T follicular helper cell (primary cell): ENCODE results near the gene FAM53C.
"Not testable (repeated sequence)": the region's sequence is repeated elsewhere in the genome, so short reads cannot be mapped to it uniquely, and the experiment has no call there.

Experiments
- DNase-seq: peaks from one replicate; pipeline ENCODE4 v3.0.0-alpha.2; 2020; ENCODE audit warnings: low read depth

FAM53C gene

DNA sequence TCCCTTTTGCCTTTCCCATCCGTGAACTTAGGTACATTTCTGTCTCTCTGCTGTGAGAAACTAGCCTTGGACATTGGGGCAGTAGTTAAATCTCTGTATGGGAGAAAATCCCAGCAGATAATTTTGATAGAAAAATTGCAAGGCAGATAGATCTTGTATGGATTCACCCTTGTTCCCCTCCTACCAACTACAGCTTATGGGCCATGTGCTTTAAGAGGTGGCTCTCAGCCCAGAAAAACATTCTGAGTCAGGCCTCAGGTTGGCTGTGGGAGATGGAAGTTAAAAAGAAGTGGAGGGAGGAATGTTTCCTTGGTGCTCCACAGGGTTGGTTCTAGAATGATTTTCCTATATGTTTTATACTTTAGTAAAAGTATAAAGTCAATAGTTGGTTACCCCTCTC is 13.0 kb downstream of the FAM53C start:
- DNase-seq = no peak

DNA sequence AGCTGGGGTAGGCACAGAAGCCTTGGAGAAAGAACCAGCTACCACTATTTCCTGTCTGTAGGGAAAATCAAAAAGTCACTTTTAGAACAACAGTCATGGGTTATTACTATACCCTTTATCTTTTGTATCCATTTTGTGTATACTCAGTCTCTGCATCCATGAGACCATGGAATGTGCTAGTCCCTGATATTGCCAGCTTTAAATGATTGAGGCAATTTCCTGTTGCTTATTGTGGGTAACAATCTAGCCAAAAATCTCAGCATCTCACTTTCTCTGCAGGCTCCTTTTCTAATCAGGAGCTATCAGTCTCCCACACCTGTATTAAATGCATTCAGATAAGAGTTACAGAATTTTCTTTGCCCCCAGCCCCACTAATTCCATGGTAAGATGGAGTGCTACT is 13.5 kb downstream of the FAM53C start:
- DNase-seq = no peak

DNA sequence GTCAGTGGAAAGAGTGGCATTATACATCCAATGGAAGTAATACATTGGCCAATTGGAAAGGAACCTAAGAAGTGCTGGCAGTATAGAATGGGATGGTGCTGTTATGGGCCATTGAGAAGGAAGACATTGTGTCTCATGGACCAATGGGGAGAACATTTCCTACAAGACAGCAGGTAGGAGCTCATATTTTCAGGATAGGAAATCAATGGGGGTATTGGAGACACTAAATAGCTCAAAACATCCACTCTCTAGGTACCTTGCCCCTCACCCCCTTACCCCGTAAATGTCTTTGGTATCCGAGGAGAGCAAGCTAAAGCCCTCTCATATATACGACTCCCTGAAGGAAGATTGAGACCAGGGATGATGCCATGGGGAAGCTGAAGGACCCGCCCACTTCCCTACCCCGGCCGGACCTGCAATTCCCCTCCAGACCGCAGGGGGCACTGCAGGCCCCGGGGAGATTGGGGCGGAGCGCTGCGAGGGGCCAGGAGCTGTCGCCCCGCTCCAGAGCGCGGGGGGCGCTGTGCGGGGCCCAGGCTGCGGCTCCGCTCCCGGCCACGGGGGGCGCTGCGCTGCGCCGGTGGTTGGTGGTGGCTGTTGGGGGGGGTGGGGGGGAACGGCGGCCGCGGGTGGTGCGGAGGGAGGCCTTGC is 14.1 kb downstream of the FAM53C start, which contains the start of gene KDM3B:
Gene KDM3B (plus strand): TSS at position 615 of the 651 bp plus-strand sequence. CDS start 111 bp downstream, outside the sequence.
- DNase-seq = peak; percentile 87

DNA sequence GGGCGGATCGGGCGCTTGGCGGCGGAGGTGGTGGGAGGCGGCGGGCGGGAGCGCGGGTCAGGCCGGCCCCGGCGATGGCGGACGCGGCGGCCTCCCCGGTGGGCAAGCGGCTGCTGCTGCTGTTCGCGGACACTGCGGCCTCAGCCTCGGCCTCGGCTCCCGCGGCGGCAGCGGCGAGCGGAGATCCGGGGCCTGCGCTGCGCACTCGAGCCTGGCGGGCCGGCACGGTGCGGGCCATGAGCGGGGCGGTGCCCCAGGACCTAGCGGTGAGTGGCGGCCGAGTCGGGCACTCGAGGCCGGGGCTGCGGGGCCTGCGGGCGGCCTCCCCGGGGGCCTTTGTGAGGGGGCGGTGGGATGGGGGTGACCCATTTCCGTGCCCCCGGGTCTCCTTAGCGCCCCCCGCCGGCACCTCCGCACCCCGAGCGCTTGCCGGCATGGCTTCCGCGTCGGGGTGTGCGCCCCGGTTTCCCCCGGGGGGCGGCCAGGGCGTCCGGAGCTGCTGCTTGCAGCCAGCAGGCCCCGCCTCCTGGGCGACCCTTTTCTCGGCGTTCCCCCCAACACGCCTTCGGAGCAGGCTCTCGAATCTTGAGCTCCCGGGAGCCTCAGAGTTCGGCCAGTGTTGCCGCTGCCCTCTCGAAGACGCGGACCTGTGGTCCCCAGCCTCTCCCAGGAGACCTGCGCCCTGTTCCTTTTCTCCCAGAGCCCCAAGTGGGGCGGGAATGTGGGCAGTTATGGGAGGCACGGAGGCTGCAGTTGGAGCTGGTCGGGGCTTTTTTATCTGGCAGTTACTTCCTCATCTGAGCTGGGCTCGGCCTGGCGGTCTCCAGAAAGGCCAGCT is 14.9 kb downstream of the FAM53C start:
- DNase-seq = peak; percentile 71

DNA sequence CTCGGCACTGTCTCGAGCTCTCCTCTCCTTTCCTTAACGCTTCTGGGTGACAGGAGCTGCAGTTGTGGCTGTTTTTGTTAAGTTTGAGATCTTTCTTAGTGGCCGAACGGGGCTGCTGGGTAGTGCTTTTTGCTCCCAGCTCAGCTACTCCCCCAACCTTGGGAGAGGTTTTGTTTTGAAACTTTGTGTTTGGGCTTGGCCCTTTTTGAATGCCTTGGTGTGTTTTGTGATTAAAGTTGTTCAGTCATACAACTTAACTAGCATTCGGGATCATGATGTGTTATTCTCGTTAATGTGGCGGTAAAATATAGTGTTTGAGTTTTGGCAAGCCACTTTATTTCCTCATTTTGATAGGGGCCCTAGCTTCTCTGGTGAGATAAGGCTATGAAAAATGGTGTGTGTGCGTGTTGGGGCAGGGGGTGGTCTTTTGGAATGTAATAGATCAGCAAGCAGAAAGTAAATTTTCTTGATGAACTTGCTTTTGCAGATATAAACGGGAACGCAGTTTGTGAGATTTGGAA is 15.6 kb downstream of the FAM53C start:
- DNase-seq = no peak

DNA sequence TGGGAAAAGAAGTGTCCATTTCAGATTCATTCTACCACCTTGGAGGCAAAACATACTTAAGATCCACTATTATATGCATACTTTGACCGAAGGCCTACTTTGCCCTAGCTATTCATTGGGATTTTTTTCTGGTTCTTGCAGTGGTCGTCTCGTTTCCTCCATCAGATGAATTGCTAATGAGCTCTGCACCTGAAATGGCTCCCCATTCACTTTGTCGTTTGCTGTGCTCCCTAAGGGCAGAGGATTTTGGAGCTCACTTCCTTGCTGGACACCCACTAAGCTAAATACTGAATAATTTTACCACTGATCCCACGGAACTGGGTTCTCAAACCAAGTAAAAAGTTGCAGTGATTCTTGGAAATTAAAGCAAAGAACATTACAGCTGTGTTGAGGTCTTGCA is 16.3 kb downstream of the FAM53C start:
- no peak for DNase-seq

DNA sequence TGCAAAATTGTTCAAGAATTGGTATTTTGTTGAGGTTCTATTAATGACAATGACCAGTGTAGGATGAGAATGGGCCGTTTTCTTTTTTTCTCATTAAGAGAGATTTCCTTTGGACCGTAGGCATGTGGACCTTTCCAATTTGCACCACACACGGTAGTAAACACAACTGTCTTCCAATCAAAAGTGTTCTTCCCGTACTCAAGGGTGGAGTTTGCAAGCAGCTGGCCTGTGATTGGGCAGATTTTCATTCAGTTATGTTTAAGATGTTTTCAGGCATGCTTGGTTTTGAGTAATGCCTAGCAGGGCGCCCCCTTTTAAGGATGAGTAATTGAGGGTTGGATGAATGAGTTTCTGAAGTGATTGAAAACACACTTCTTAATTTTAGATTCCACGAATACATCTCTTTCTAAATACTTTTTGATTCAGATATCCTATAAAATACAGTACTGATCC is 16.9 kb downstream of the FAM53C start:
- DNase-seq = peak; percentile 25

DNA sequence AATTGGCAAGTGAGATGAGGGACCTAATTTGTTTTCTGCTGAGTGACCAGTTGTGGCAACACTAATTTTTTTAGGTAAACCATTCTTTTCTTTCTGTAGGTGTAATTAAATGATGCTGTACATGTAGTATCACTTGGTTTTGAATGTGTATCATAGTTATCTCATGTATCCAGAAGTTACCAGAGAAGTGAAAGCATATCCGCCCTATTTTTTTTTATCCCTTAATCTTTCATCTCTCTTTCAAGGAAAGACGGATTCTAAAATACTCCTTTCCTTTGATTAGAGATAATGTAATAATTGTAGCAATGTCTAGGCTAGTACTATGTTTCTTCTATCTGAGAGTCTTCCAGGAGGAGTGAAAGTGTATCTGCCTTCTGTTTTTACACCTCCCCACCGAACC is 21.6 kb downstream of the FAM53C start:
- DNase-seq = no peak

DNA sequence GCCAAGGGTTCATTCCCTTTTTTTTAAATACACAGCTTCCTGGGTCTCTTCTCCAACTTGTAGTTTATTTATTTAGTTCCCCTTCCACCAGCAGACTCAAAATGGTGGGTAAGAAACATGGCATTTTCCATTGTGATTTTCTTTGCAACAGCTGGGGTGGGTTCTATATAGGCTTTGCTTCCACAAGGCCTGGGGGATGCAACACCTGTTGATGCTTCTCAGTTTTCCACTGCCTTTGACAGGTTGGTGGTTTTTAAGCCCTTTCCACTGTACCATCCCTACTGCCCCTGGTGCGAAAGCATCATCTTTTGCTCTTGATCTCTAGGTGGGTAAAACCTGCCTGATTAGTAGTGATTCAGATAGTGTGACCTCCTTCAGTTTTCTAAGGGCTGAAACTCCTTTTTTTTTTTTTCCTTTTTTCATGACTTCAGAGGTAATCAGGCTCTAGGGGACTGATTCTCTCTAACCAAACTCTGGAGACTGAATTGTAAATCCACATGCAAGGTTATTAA is 22.9 kb downstream of the FAM53C start:
- no peak for DNase-seq

DNA sequence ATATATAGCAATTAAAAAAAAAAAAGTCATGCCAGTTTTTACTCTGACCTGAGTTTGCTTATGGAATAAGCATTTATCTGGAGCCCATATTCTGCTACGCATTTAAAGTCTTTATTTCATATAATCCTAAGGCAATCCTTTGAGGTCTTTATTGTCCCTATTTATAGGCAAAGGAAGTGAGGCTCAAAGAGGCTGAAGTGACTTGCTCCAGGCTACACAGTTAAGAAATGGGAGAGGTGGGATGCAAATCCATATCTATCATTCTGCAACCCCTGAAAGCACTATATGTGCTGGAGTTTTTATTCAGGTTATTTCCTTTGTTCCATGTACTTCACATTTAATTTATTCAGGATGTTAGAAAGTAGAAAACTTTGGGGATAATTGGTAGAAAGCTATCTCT is 26.5 kb downstream of the FAM53C start:
- DNase-seq = no peak

DNA sequence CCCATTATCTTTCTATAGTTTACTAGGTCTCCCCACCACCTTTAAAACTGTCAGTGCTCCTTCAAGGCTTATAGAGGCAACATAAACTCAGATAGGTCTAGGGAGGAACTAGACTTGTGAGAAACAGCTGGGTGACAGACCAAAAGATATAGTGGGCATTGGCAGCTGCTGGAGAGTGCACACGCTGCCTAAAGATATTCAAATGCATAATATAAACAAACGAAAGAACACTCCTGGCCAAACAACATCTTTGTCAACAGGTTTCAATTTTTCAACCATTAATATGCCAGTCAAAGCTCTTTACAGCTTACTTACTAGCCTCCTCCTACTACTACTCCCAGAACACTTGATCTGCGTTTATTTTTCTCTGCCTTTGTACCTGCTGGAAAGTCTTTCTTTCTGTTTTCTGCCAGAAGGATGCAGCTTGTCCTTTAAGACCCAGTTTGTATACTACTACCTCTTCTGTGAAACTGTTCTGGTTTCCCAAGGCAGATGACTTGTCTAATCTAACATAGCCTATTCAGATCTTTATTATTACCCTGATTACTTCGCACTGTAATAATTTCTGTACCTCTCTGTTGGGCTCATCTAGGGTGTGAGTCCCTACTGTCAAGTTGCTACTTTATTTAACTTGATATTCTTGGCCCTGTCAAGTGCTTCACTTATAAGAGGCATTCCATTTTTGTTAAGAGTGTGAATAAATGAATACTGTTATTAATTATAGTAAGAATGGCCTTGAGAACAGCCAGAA is 28.7 kb downstream of the FAM53C start:
- DNase-seq = no peak

DNA sequence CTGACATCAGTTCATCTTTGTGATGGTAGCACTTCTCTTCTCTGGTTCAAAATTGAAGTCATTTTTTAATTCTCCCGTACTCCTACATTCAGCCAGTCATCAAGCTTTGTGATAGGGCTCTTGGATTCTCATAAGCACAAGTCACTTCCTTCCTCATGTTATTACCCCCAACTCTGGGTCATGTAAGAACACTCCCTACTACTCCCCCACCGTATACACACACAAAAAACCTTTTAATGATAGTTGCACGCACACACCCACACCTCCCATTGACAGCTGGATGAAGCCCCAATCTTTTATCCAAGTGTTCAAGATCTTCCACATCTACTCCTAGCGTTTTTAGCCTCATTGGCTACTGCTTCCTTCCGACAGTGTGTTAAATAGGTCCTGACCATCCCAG is 31.2 kb downstream of the FAM53C start:
- no peak for DNase-seq

DNA sequence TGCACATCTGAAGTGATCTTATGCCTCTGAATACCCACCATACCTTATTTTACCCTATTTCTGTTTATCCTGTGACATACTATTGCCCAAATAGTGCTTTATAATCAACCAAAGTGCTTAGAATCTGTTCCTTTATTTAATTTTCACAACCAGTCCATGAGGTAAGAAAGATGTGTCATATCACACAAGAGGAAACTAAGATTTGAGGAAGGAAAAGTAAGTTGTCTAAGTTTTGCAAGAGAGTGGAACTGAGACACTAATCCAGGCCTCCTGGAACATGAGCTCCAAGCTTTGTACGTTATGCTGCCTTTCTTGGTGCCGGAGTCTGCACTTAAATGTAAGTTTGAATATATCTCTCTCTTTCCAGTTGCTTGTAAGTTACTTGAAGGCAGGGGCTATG is 31.6 kb downstream of the FAM53C start:
- DNase-seq = no peak

DNA sequence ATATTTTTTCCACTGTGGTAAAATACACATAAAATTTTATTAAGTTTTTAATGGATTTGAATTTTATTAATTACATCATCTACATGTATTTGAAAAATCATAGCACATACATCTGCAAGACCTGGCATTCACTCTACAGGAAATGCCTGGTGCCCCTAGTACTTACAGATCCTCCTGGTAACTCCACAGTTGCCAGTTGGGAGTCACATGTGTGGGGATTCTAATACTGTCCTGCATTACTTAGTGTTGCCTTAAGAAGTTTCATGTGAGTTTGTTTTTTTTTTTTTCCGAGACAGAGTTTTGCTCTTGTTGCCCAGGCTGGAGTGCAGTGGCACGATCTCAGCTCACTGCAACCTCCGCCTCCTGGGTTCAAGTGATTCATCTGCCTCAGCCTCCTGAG is 32.5 kb downstream of the FAM53C start:
- no peak for DNase-seq

DNA sequence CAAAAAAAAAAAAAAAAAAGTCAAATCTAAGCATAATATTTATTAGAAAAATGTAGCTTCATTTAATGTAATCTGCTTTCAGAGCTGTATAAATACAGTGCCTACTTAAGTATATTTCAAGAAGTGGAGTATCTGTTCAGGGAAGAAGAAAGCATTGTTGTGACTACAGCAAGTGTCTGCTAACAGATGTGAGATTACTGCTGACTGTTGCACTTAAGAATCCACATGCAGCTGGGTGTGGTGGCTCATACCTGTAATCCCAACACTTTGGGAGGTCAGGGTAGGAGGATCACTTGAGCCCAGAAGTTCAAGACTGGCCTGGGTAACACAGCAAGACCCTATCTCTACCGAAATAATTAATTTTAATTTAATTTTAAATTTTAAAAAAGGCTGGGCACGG is 33.4 kb downstream of the FAM53C start:
- no peak for DNase-seq

DNA sequence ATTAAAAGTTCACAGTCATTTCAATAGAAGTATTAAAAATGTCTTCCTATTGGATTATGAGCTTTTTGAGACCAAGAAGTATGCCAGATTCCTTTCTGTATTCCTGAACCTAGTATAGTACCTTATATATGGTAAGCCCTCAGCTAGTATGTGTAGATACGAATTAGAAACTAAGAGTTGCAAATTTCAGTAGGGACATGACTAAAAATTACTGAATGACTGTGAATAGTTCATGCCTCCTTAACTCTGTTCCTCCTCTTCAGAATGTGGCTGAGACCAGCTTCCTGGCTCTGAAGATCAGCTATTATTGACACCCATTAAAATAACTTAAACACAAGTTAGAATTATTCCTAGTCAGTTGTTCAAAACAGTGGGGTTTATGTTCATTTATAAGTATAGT is 34.2 kb downstream of the FAM53C start:
- no peak for DNase-seq

DNA sequence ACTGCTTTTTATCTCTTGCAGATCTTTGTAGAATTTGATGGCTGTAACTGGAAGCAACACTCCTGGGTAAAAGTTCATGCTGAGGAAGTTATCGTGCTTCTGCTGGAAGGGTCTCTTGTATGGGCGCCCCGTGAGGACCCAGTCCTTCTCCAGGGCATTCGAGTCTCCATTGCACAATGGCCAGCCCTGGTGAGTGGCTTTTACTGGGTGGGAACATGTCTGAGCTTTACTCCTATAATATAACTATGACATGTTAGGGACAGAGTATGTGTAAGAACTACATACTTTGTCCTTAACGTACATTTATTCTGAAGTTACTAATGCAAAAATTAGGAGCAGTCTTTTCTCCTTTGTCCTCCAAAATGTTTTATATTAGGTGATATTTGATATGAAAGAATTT is 34.6 kb downstream of the FAM53C start:
- DNase-seq = no peak

DNA sequence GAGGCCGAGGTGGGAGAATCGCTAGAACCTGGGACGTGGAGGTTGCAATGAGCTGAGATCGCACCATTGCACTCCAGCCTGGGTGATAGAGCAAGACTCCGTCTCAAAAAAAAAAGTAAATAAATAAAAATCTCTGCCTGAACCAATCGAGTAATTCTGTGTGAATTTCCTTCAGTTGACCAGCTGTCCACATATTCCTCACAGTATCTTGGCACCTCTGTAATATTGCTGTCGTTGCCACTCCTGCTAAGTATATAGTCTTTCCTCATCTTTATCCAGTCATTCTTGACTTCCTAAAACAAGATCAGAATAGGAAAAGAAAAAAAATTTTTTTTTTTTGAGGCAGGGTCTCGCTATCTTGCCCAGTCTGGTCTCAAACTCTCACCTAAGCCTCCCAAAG is 44.3 kb downstream of the FAM53C start:
- no peak for DNase-seq

DNA sequence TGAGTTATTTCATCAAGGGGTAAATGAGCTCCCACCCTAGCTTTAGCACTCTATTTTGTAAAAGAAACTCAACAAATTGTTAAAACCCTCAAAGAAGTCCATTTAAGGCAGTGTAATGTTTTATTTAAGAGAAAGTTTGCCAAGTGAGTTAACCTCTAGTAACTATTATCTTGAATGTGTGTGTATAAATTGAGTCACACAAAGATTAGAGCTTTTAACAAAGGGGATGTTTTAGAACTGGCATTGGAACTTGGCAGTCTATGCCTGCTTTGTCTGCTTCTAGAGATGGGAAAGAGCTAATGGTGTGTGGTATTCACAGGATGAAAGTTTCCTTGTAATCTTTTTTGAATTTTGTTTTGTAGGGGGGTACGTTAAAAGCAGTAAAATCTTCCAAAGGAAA is 47.6 kb downstream of the FAM53C start:
- no peak for DNase-seq

DNA sequence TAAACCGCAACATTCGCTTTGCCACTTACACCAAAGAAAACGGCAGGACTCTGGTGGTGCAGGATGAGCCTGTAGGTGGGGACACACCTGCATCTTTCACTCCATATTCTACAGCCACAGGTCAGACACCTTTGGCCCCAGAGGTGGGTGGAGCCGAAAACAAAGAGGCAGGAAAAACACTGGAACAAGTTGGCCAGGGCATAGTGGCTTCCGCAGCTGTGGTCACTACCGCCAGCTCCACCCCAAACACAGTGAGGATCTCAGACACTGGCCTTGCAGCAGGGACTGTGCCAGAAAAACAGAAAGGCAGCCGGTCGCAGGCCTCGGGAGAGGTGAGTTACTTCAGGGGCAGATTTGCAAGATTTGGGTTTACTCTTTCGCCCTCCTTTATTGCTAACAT is 48.2 kb downstream of the FAM53C start:
- DNase-seq = no peak

DNA sequence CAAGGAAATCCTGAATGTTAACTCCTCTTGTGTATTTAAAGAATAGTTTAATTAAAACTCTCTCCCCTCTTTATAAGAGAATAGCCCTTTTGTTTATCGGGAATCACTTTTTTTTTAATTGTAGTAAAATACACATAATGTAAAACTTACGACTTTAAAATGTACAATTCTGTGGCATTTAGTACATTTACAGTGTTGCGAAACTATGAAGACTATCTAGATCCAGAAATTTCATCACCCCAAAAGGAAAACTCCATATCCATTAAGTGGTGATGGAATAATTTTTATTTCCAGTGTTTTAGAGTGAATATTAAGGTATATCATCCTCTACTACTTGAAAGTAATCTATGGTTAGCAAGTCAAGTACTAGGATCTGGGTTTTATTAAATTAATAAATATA is 51.3 kb downstream of the FAM53C start:
- DNase-seq = no peak

DNA sequence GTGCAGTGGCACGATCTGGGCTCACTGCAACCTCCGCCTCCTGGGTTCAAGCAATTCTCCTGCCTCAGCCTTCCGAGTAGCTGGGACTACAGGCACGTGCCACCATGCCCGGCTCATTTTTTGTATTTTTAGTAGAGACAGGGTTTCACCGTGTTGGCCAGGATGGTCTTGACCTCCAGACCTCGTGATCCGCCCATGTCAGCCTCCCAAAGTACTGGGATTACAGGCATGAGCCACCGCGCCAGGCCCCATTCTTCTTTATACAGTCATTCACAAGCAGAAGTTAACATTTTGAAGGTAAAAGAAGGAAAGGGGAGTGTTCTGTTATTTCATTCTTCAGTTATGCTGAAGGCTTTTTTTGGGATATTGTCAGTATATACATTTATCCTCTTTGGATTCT is 51.8 kb downstream of the FAM53C start:
- DNase-seq = not testable (repeated sequence)
